GM12872 (cell line): ENCODE measurements around the gene GRK5.

Experiments used
- TF ChIP-seq, protein P1 (sequence below): IDR thresholded peaks from 3 replicates; pipeline ENCODE4 v1.5.1; 2011; ENCODE audit warnings: low read depth, mild to moderate bottlenecking, low read length, moderate library complexity; ENCODE audit not compliant: insufficient read depth

GRK5 gene

DNA sequence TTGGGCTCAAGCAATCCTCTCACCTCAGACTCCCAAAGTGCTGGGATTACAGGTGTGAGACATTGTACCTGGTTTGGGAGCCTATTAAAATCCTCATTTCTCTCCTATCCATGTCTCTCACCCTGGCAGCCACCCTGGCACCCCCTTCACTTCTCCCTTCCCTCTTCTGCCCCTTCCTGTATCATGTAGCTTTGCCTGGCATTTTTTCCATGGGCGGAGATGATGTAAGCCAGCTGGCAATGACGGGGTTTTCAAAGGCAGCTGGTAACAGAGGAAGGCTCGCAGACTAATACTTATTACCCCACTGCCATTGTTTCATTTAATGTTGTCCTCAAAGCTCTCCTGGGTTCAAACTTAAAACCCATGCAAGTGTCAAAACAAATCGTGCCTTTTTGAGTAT, 273.3 kb downstream of the GRK5 start:
- TF ChIP-seq, protein P1, sequence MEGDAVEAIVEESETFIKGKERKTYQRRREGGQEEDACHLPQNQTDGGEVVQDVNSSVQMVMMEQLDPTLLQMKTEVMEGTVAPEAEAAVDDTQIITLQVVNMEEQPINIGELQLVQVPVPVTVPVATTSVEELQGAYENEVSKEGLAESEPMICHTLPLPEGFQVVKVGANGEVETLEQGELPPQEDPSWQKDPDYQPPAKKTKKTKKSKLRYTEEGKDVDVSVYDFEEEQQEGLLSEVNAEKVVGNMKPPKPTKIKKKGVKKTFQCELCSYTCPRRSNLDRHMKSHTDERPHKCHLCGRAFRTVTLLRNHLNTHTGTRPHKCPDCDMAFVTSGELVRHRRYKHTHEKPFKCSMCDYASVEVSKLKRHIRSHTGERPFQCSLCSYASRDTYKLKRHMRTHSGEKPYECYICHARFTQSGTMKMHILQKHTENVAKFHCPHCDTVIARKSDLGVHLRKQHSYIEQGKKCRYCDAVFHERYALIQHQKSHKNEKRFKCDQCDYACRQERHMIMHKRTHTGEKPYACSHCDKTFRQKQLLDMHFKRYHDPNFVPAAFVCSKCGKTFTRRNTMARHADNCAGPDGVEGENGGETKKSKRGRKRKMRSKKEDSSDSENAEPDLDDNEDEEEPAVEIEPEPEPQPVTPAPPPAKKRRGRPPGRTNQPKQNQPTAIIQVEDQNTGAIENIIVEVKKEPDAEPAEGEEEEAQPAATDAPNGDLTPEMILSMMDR = no peak

DNA sequence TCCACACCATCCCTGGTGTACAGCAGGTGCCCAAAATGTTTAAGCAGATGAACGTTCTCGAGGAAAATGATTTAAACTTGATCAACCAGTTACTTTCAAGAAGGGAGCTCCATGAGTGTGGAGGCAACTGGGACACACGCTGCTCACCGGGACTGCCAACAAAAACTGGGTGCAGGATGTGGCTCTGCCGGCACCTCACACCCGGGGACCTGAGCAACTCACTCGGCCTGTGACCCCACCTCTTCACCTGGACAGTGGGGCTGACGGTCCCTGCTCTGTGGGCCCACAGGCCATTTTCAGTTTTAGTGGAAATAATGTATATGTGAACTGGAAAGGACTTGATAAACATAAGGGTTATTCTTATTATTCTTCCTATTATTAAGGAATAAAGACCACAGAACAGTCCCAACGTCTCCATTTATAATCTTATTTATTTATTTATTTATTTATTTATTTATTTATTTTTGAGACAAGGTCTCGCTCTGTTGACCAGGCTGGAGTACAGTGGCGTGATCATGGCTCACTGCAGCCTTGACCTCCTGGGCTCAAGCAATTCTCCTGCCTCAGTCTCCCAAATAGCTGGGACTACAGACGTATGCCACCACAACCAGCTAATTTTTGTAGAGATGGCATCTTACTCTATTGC, 274.5 kb downstream of the GRK5 start:
- TF ChIP-seq, protein P1 = no peak

DNA sequence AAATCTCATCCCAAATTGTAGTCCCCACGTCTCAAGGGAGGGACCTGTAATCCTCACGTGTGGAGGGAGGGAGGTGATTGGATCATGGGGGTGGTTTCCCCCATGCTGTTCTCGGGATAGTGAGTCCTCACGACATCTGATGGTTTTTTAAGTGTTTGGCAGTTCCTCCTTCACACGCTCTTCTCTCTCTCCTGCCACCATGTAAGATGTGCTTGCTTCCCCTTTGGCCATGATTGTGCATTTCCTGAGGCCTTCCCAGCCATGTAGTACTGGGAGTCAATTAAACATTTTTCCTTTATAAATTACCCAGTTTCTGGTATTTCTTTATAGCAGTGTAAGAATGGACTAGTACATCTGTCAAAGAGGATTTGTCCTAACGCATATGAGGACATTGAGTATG, 275.6 kb downstream of the GRK5 start:
- TF ChIP-seq, protein P1 = no peak

DNA sequence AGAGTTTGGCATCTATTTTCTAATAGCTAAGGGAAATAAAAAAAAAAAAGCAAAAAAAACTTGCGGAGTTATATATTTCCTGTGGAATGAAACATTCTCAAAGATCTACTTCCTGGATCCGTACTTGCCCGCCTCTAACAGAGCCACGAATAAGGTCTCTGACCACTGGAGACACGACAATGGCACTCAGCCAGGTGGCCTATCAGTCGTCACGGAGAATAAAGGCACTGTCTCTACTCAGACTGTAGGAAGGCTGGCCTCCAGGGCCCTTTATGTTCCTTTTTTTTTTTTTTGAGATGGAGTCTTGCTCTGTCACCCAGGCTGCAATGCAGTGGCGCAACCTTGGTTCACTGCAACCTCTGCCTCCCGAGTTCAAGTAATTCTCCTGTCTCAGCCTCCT, 276.5 kb downstream of the GRK5 start:
- TF ChIP-seq, protein P1 = no peak

DNA sequence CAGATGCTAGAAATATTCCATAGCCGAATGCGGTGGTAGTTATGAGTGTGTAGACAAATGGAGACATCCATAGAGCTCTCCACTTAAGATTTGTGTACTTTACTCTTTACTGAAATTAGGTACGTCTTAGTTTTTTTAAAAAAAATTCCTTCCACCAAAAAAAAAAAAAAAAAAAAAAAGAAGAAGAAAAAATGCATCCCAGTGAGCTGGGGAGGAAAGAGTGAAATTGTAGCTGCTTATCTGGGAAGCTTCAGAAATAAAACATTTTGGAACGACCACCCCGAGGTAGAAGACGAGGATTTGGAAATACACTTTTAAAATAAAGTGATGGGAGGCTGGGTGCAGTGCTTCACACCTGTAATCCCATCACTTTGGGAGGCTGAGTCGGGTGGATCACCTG, 281.3 kb downstream of the GRK5 start:
- TF ChIP-seq, protein P1 = no peak

DNA sequence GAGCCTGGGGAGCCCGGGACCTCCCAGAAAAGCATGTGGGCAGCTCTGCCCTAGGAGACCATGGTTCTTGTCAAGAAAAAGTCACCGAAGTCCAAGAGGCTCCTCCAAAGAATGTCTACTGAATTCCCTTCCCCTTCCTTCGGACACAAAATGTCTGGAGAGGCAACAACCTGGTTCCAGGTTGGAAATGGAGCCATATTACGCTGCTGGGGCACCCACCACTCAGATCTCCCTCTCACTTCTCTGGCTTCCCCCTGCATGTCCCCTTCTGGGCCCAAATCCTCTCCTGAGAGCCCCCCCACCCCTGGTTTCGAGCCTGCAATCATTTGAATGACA, 282.6 kb downstream of the GRK5 start:
- TF ChIP-seq, protein P1 = no peak

DNA sequence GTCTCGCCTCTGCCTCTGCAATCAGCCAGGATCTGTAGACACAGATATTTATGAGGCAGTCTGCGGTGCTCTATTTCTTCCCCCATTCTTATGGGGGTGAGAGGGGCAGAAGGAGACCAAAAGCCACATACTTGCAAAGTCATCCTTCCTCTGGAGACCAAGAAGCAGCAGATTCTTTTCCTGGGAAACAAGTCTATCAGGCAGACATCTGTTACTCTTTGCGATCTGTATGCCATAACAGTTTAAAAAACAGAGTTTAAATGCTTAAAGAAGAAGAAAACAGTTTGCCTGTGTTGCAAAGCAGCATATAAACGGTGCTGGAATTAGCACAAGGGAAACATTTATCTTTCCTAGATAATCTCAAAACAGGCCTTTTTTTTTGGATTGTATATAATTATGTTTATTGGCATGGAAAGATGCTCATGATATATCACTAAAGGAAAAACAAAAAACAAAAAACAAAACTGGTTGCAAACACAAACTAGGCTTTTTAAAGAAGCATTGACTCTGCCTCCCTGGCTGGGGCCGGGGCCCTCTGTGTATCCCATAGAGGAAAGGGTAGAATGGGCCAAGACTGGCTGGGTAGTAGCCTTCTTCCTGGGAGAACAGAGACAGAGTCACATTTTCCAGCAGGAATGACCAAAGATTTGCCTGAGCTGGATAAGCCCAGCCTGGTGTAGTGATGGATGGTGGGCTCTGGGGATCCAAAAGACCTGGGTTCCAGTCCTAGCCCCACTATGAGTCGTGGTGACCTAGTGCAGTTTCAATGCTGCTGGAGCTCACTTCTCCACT, 284.8 kb downstream of the GRK5 start:
- TF ChIP-seq, protein P1 = no peak
